Uterus (tissue), 4 donors: Measurements from ENCODE around the gene NPR2. TPM values are rescaled to one million over a fixed set of nuclear protein-coding genes. Genes with fewer than 3 reads are reported as not detected.

Experiments used
- DNase-seq, 2 donors: peaks; one replicate each; pipeline ENCODE4 v3.0.0-alpha.2; 2019 to 2020
- H3K27ac ChIP-seq, 2 donors: fragments of 200-600 bp; sonication (generic); 1 replicate in 1 of 2; 2 replicates in 1 of 2; pipeline ENCODE4 v1.5.1; 2016 to 2018
- H3K27me3 ChIP-seq, 2 donors: fragments of 200-600 bp; sonication (generic); one replicate each; pipeline ENCODE4 v1.5.1; 2018 to 2019; ENCODE audit warnings: control low read depth in 1 of 2
- H3K36me3 ChIP-seq, 2 donors: fragments of 200-600 bp; sonication (generic); one replicate each; pipeline ENCODE4 v1.5.1; 2019; ENCODE audit warnings: control low read depth in 1 of 2
- H3K4me1 ChIP-seq, 2 donors: fragments of 200-600 bp; sonication (generic); one replicate each; pipeline ENCODE4 v1.5.1; 2018 to 2019; ENCODE audit warnings: control low read depth in 1 of 2
- H3K4me3 ChIP-seq, 2 donors: fragments of 200-600 bp; sonication (generic); 1 replicate in 1 of 2; 2 replicates in 1 of 2; pipeline ENCODE4 v1.5.1; 2018 to 2019; ENCODE audit warnings: mild to moderate bottlenecking in 1 of 2
- H3K9me3 ChIP-seq, 2 donors: fragments of 200-600 bp; sonication (generic); one replicate each; pipeline ENCODE4 v1.5.1; 2019; ENCODE audit warnings: control low read depth in 1 of 2
- POLR2A ChIP-seq, 2 donors: fragments of 450-650 bp; IDR thresholded peaks; one replicate each; pipeline ENCODE4 v1.6.1; 2016; ENCODE audit warnings: antibody characterized with exemption in 2 of 2, mild to moderate bottlenecking in 1 of 2, moderate library complexity in 1 of 2
- intact Hi-C: fragments of 100-400 bp; cut with DNase I; formaldehyde crosslinking; loops from one replicate; pipeline ENCODE4 v1.15.1; 2023; ENCODE audit warnings: low total_unique reads
- total RNA-seq, 4 donors: library from RNA; depleted of rRNA in 3 of 4; stranded (reverse); fragments of >200 nt in 3 of 4; gene quantifications; one replicate each; pipeline versions ENCODE4 v1.1.0 to v1.2.4, GENCODE V29; 2014 to 2023
- TF ChIP-seq, protein P1 (sequence below), 4 experiments: fragments of 200-600 bp in 2 of 4; fragments of 450-650 bp in 2 of 4; sonication (generic) in 2 of 4; IDR thresholded peaks; one replicate each; pipeline ENCODE4 v1.5.1; 2016 to 2019; ENCODE audit warnings: antibody characterized with exemption in 4 of 4, mild to moderate bottlenecking in 2 of 4, moderate library complexity in 1 of 4
- donor health status: DM: yes; HTN: yes; CAD: no.

NPR2 gene
- total RNA-seq, 4 donors from 2014 or later: 3.8 to 70.4 (median 31.7) TPM

DNA sequence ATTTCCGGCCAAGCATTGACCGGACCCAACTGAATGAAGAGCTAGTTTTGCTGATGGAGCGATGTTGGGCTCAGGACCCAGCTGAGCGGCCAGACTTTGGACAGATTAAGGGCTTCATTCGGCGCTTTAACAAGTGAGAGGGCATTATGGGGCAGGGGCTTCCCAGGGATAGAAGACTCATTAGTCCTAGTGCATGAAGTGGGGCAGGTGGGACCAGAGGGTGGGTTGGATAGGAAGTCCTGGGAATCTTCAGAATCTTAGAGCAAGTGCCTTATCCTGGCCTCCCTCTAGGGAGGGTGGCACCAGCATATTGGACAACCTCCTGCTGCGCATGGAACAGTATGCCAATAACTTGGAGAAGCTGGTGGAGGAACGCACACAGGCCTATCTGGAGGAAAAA is 14.7 kb downstream of the NPR2 start:
- no peaks in the 10 kb centered on the region for H3K36me3 ChIP-seq
- no peak overlapping the region for H3K4me3 ChIP-seq
- TF ChIP-seq POLR2A (IDR thresholded peaks at IDR 0.05): no peak
- TF ChIP-seq, protein P1, sequence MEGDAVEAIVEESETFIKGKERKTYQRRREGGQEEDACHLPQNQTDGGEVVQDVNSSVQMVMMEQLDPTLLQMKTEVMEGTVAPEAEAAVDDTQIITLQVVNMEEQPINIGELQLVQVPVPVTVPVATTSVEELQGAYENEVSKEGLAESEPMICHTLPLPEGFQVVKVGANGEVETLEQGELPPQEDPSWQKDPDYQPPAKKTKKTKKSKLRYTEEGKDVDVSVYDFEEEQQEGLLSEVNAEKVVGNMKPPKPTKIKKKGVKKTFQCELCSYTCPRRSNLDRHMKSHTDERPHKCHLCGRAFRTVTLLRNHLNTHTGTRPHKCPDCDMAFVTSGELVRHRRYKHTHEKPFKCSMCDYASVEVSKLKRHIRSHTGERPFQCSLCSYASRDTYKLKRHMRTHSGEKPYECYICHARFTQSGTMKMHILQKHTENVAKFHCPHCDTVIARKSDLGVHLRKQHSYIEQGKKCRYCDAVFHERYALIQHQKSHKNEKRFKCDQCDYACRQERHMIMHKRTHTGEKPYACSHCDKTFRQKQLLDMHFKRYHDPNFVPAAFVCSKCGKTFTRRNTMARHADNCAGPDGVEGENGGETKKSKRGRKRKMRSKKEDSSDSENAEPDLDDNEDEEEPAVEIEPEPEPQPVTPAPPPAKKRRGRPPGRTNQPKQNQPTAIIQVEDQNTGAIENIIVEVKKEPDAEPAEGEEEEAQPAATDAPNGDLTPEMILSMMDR (IDR thresholded peaks at IDR 0.05): no peak
- H3K27ac ChIP-seq: no peak overlapping the region
- H3K9me3 ChIP-seq: no peaks in the 10 kb centered on the region
- H3K4me1 ChIP-seq: no peaks in the 10 kb centered on the region
- no peak for DNase-seq
- no peaks in the 10 kb centered on the region for H3K27me3 ChIP-seq
- intact Hi-C loops: no loop called here

- Histone ChIP-seq H3K9me3 (no peaks in the 10 kb centered on the region), H3K36me3 (no peaks in the 10 kb centered on the region), H3K27me3 (no peaks in the 10 kb centered on the region), H3K27ac (no peak overlapping the region), H3K4me1 (peaks cover 0 to 6% of the 10 kb centered on the region in 2 donors), H3K4me3 (no peak overlapping the region)
- TF ChIP-seq, protein P1 (IDR thresholded peaks at IDR 0.05): no peak
- no peak for TF ChIP-seq POLR2A (IDR thresholded peaks at IDR 0.05)
- DNase-seq: no peak
- intact Hi-C loops: no loop called here
These were observed 17.0 kb downstream of the NPR2 start for GRCh38 chr9:35808433-35808832.

DNA sequence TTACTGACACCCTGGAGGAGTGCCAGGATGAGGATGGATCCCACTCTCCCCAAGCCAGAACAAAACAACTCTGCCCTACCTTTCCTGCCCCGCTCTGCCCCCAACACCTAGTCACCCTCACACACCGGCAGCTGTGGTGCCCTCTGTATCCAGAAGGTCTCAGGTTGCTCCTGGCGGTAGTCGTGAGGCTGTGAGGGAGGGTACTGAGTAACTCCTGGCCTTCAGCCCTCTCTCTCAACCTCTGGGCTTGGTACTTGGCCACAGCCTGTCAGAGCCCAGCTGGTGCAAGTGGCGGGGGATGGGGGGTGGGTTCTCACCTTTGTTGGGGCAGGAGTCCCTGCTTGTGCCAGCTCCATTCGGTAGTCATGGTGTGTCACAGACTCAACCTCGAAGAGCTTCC is 18.7 kb downstream of the NPR2 start:
- H3K36me3 ChIP-seq: no peaks in the 10 kb centered on the region
- H3K4me1 ChIP-seq: peaks cover 0 to 6% of the 10 kb centered on the region in 2 donors
- H3K9me3 ChIP-seq: no peaks in the 10 kb centered on the region
- TF ChIP-seq, protein P1 (IDR thresholded peaks at IDR 0.05): no peak
- no peak for TF ChIP-seq POLR2A (IDR thresholded peaks at IDR 0.05)
- no peak overlapping the region for H3K4me3 ChIP-seq
- DNase-seq: no peak
- no peak overlapping the region for H3K27ac ChIP-seq
- H3K27me3 ChIP-seq: no peaks in the 10 kb centered on the region
- intact Hi-C loops: loop anchor here (10.0 kb wide), 1 partner anchor 695 kb away; the partner anchor contains the start of gene ATOSB

- DNase-seq: peak in 1 of 2 donors; percentile 56
- peaks cover 0 to 6% of the 10 kb centered on the region in 2 donors for H3K4me1 ChIP-seq
- H3K4me3 ChIP-seq: peak overlapping the region; percentile 43 to 45
- H3K27me3 ChIP-seq: no peaks in the 10 kb centered on the region
- peak overlapping the region; percentile 55 to 78 for H3K27ac ChIP-seq
- no peaks in the 10 kb centered on the region for H3K9me3 ChIP-seq
- intact Hi-C loops: loop anchor here (10.0 kb wide), 1 partner anchor 697 kb away; the partner anchor contains the start of gene ATOSB
- TF ChIP-seq, protein P1 (IDR thresholded peaks at IDR 0.05): no peak
- no peak for TF ChIP-seq POLR2A (IDR thresholded peaks at IDR 0.05)
- H3K36me3 ChIP-seq: no peaks in the 10 kb centered on the region
These were observed 20.1 kb downstream of the NPR2 start for GRCh38 chr9:35811381-35812024.

- DNase-seq: peak; percentile 92 to 95
- no peaks in the 10 kb centered on the region for H3K9me3 ChIP-seq
- peak within 1 kb of the TSS; percentile 43 to 45 for H3K4me3 ChIP-seq
- no peaks in the 10 kb centered on the region for H3K36me3 ChIP-seq
- H3K27ac ChIP-seq: peak within 1 kb of the TSS; percentile 55 to 78
- peaks cover 0 to 6% of the 10 kb centered on the region in 2 donors for H3K4me1 ChIP-seq
- TF ChIP-seq, protein P1 (IDR thresholded peaks at IDR 0.05): peak in 1 of 4 experiments; percentile 4
- peak in 1 of 2 donors; percentile 25 for TF ChIP-seq POLR2A (IDR thresholded peaks at IDR 0.05)
- intact Hi-C loops: loop anchor here (10.0 kb wide), 1 partner anchor 697 kb away; the partner anchor contains the start of gene ATOSB
- no peaks in the 10 kb centered on the region for H3K27me3 ChIP-seq
These were observed 20.7 kb downstream of the NPR2 start, which contains the start of gene SPAG8 for GRCh38 chr9:35812025-35812602. TSS of gene SPAG8 (minus strand) at chr9:35812262. CDS start at chr9:35812147, 115 bp downstream.
